HepG2 (cell line): Measurements from ENCODE around the gene WDFY1. TPM values are rescaled to one million over a fixed set of nuclear protein-coding genes. Genes with fewer than 3 reads are reported as not detected.

Experiments used
- ATF7-NPFF ChIP-seq: sonication (generic); formaldehyde crosslinking; IDR thresholded peaks from 2 replicates; pipeline ENCODE4 v1.8.1; 2023; ENCODE audit warnings: mild to moderate bottlenecking, low read depth, missing genetic modification reagents, moderate library complexity
- BORCS8-MEF2B ChIP-seq: sonication (generic); formaldehyde crosslinking; IDR thresholded peaks from 2 replicates; pipeline ENCODE4 v1.8.0; 2022; ENCODE audit warnings: mild to moderate bottlenecking, missing genetic modification reagents
- EHMT2 ChIP-seq: fragments of 200-600 bp; sonication (generic); IDR thresholded peaks from 2 replicates; pipeline ENCODE4 v1.7.0; 2017; ENCODE audit warnings: antibody characterized with exemption, low read depth, low read length, borderline replicate concordance
- FIP1L1 ChIP-seq: fragments of 200-400 bp; formaldehyde crosslinking; IDR thresholded peaks from 2 replicates; pipeline ENCODE4 v1.6.1; 2018; ENCODE audit warnings: low read depth, mild to moderate bottlenecking, low read length, moderate library complexity, borderline replicate concordance; ENCODE audit not compliant: insufficient read depth
- HMG20A ChIP-seq: IDR thresholded peaks from 2 replicates; pipeline ENCODE4 v1.6.1; 2016; ENCODE audit warnings: borderline replicate concordance
- HMG20B ChIP-seq: conservative IDR thresholded peaks from 2 replicates; pipeline ENCODE4 v1.6.1; 2016; ENCODE audit warnings: missing genetic modification reagents, missing compliant biosample characterization
- HNRNPL ChIP-seq: fragments of 200-400 bp; formaldehyde crosslinking; IDR thresholded peaks from 2 replicates; pipeline ENCODE4 v1.6.1; 2017; ENCODE audit warnings: mild to moderate bottlenecking, low read depth, low read length
- HNRNPLL ChIP-seq: fragments of 200-400 bp; formaldehyde crosslinking; IDR thresholded peaks from 2 replicates; pipeline ENCODE4 v1.6.1; 2017; ENCODE audit warnings: mild to moderate bottlenecking, low read depth, low read length; ENCODE audit not compliant: poor library complexity, severe bottlenecking
- HOXA3 ChIP-seq: sonication (generic); formaldehyde crosslinking; IDR thresholded peaks from 2 replicates; pipeline ENCODE4 v1.5.0; 2020; ENCODE audit warnings: missing genetic modification reagents
- KDM3A ChIP-seq: IDR thresholded peaks from 2 replicates; pipeline ENCODE4 v1.6.1; 2018; ENCODE audit warnings: low read depth, missing compliant biosample characterization
- MATR3 ChIP-seq: sonication (generic); formaldehyde crosslinking; IDR thresholded peaks from 2 replicates; pipeline ENCODE4 v1.4.0; 2020; ENCODE audit warnings: missing genetic modification reagents
- MED13 ChIP-seq: sonication (generic); formaldehyde crosslinking; IDR thresholded peaks from 2 replicates; pipeline ENCODE4 v1.5.0; 2020; ENCODE audit warnings: missing genetic modification reagents
- MLLT10 ChIP-seq: sonication (generic); formaldehyde crosslinking; IDR thresholded peaks from 2 replicates; pipeline ENCODE4 v1.4.0; 2020; ENCODE audit warnings: missing genetic modification reagents
- NBN ChIP-seq: fragments of 450-650 bp; conservative IDR thresholded peaks from 2 replicates; pipeline ENCODE4 v1.6.1; 2017
- NR2F2 ChIP-seq: IDR thresholded peaks from 2 replicates; pipeline ENCODE4 v1.6.1; 2012; ENCODE audit warnings: low read depth, inconsistent platforms, borderline replicate concordance
- POLR2A ChIP-seq, 2 experiments: IDR thresholded peaks; 2 replicates each; pipeline ENCODE4 v1.6.1; 2011; ENCODE audit warnings: low read depth in 2 of 2, low read length in 2 of 2, mild to moderate bottlenecking in 1 of 2, moderate library complexity in 1 of 2; ENCODE audit not compliant: insufficient read depth in 1 of 2
- PRMT3 ChIP-seq: sonication (generic); formaldehyde crosslinking; IDR thresholded peaks from 2 replicates; pipeline ENCODE4 v1.8.1; 2022; ENCODE audit warnings: low read depth, mild to moderate bottlenecking, moderate library complexity, missing genetic modification reagents, borderline replicate concordance
- RAD21 ChIP-seq: fragments of 450-650 bp; formaldehyde crosslinking; IDR thresholded peaks from 2 replicates; pipeline ENCODE4 v1.5.0; 2020; ENCODE audit warnings: mild to moderate bottlenecking
- RFX3 ChIP-seq: IDR thresholded peaks from 2 replicates; pipeline ENCODE4 v1.6.1; 2016; ENCODE audit warnings: missing biosample characterization, missing genetic modification reagents
- TBL1XR1 ChIP-seq: fragments of 150-350 bp; IDR thresholded peaks from 2 replicates; pipeline ENCODE4 v1.6.1; 2014; ENCODE audit warnings: borderline replicate concordance, low read length; ENCODE audit not compliant: partially characterized antibody
- ZBTB2 ChIP-seq: sonication (generic); formaldehyde crosslinking; IDR thresholded peaks from 2 replicates; pipeline ENCODE4 v1.8.0; 2022; ENCODE audit warnings: low read depth, missing genetic modification reagents
- ZNF235 ChIP-seq: sonication (generic); formaldehyde crosslinking; IDR thresholded peaks from 2 replicates; pipeline ENCODE4 v1.8.1; 2023; ENCODE audit warnings: mild to moderate bottlenecking, missing genetic modification reagents, borderline replicate concordance
- ZNF326 ChIP-seq: sonication (generic); formaldehyde crosslinking; IDR thresholded peaks from 2 replicates; pipeline ENCODE4 v1.4.0; 2020; ENCODE audit warnings: missing genetic modification reagents, borderline replicate concordance
- ZNF333 ChIP-seq: sonication (generic); formaldehyde crosslinking; IDR thresholded peaks from 2 replicates; pipeline ENCODE4 v1.4.0; 2020; ENCODE audit warnings: mild to moderate bottlenecking, missing genetic modification reagents, borderline replicate concordance
- ZNF362 ChIP-seq: sonication (generic); formaldehyde crosslinking; IDR thresholded peaks from 2 replicates; pipeline ENCODE4 v1.4.0; 2020; ENCODE audit warnings: missing genetic modification reagents, mild to moderate bottlenecking, borderline replicate concordance
- ZNF441 ChIP-seq: sonication (generic); formaldehyde crosslinking; IDR thresholded peaks from 2 replicates; pipeline ENCODE4 v1.7.0; 2021; ENCODE audit warnings: missing genetic modification reagents, borderline replicate concordance
- ZNF605 ChIP-seq: sonication (generic); formaldehyde crosslinking; IDR thresholded peaks from 2 replicates; pipeline ENCODE4 v1.8.0; 2022; ENCODE audit warnings: mild to moderate bottlenecking, missing genetic modification reagents
- ZNF704 ChIP-seq: sonication (generic); formaldehyde crosslinking; IDR thresholded peaks from 2 replicates; pipeline ENCODE4 v1.8.1; 2023; ENCODE audit warnings: mild to moderate bottlenecking, inconsistent platforms, moderate library complexity, missing genetic modification reagents, borderline replicate concordance
- polyA plus RNA-seq, 8 experiments: library from polyadenylated mRNA; depleted of rRNA in 3 of 8; stranded (reverse) in 7 of 8; unstranded in 1 of 8; fragments of >200 nt; fragmentation: Illumina TruSeq in 4 of 8; extraction: Trizol in 4 of 8; gene quantifications; 2 replicates each; pipeline versions ENCODE4 v1.2.1 to v1.2.3, GENCODE V29; 2011 to 2016; ENCODE audit warnings: low read depth in 4 of 8, missing spikeins in 1 of 8, mixed read lengths in 1 of 8; ENCODE audit not compliant: insufficient read depth in 1 of 8
- total RNA-seq, 5 experiments: library from RNA; depleted of rRNA; stranded (reverse); fragments of >200 nt; fragmentation: Illumina TruSeq; extraction: Trizol; gene quantifications; 2 replicates each; pipeline ENCODE4 v1.2.3, GENCODE V29; 2016; ENCODE audit warnings: low read depth in 1 of 5

Gene WDFY1
- total and polyA plus RNA-seq, 2 of the 13 experiments (the other 11 are each of a cell fraction or from before 2014, with no cell fraction given) = 77.0 to 78.4 TPM

- TF ChIP-seq RAD21 (CRISPR knock-in tag) (peak; percentile 80), RFX3 (no peak), NBN (no peak), ZNF362 (peak; percentile 54; the same call in 1 of the 2 replicates), MED13 (CRISPR knock-in tag) (peak; percentile 84), ZBTB2 (peak; percentile 75; the same call in 1 of the 2 replicates), HNRNPL (no peak), PRMT3 (peak; percentile 98; the same call in 1 of the 2 replicates), HMG20A (CRISPR knock-in tag) (peak; percentile 74), ATF7-NPFF (CRISPR knock-in tag) (peak; percentile 92), TBL1XR1 (peak; percentile 46), ZNF333 (CRISPR knock-in tag) (peak; percentile 41; the same call in 1 of the 2 replicates), HOXA3 (CRISPR knock-in tag) (peak; percentile 97), MATR3 (CRISPR knock-in tag) (no peak), POLR2A (IDR thresholded peaks at IDR 0.05; ENCODE audit: insufficient read depth in 1 of 2, low read depth in 2 of 2, low read length in 2 of 2) (peak; percentile 90 to 95), MLLT10 (CRISPR knock-in tag) (no peak), BORCS8-MEF2B (peak; percentile 94), HNRNPLL (peak; percentile 85), ZNF326 (CRISPR knock-in tag) (peak; percentile 51; the same call in 1 of the 2 replicates), NR2F2 (no peak; the same call in 1 of the 2 replicates), ZNF235 (CRISPR knock-in tag) (peak; percentile 60; the same call in 1 of the 2 replicates), KDM3A (CRISPR knock-in tag) (peak; percentile 95), HMG20B (CRISPR knock-in tag) (peak; percentile 84), ZNF441 (CRISPR knock-in tag) (peak; percentile 85), FIP1L1 (no peak), ZNF704 (CRISPR knock-in tag) (peak; percentile 85), ZNF605 (CRISPR knock-in tag) (peak; percentile 79; the same call in 1 of the 2 replicates), EHMT2 (no peak)
These were observed at the start of gene WDFY1 (continued) for GRCh38 chr2:223944703-223945531.
